ENCODE measurements around the gene VWA8.
"Not testable (repeated sequence)": the region's sequence is repeated elsewhere in the genome, so short reads cannot be mapped to it uniquely, and the experiment has no call there.

Gene VWA8

GRCh38 chr13:41809962-41810361 is 150.9 kb downstream of the VWA8 start:
- H3K27me3 Mint-ChIP-seq = no peaks in the 10 kb centered on the region
- CTCF ChIA-PET = no interaction called here
- no peak overlapping the region for H3K27ac Mint-ChIP-seq
- H3K36me3 Mint-ChIP-seq = peaks cover 44% of the 10 kb centered on the region
- DNase-seq = no peak
- H3K9me3 Mint-ChIP-seq = peaks cover 1% of the 10 kb centered on the region
- H3K4me1 Mint-ChIP-seq = peaks cover 11% of the 10 kb centered on the region
- no peak overlapping the region for H3K4me3 Mint-ChIP-seq

- CTCF ChIA-PET, DNase-seq, H3K27ac Mint-ChIP-seq, H3K4me3 Mint-ChIP-seq, H3K27me3 Mint-ChIP-seq, H3K4me1 Mint-ChIP-seq: not testable (repeated sequence)
- peaks cover 48% of the 10 kb centered on the region for H3K36me3 Mint-ChIP-seq
- H3K9me3 Mint-ChIP-seq = peaks cover 18% of the 10 kb centered on the region
Observed at GRCh38 chr13:41803445-41803735, 157.5 kb downstream of the VWA8 start.

- Mint-ChIP-seq H3K4me1 (peaks cover 3% of the 10 kb centered on the region), H3K4me3 (no peak overlapping the region), H3K27me3 (no peaks in the 10 kb centered on the region), H3K27ac (no peak overlapping the region), H3K9me3 (peaks cover 18% of the 10 kb centered on the region), H3K36me3 (peaks cover 45% of the 10 kb centered on the region)
- CTCF ChIA-PET = no interaction called here
- no peak for DNase-seq
Observed at GRCh38 chr13:41802684-41803444, 158.0 kb downstream of the VWA8 start.

GRCh38 chr13:41802043-41802683 is 158.7 kb downstream of the VWA8 start:
- H3K4me1 Mint-ChIP-seq = peaks cover 3% of the 10 kb centered on the region
- H3K9me3 Mint-ChIP-seq = peaks cover 18% of the 10 kb centered on the region
- CTCF ChIA-PET = no interaction called here
- H3K27ac Mint-ChIP-seq = no peak overlapping the region
- no peaks in the 10 kb centered on the region for H3K27me3 Mint-ChIP-seq
- no peak overlapping the region for H3K4me3 Mint-ChIP-seq
- DNase-seq = no peak
- H3K36me3 Mint-ChIP-seq = peaks cover 41% of the 10 kb centered on the region

- Mint-ChIP-seq H3K4me1 (no peaks in the 10 kb centered on the region), H3K36me3 (peaks cover 12% of the 10 kb centered on the region), H3K27me3 (no peaks in the 10 kb centered on the region), H3K27ac (no peak overlapping the region), H3K9me3 (no peaks in the 10 kb centered on the region), H3K4me3 (no peak overlapping the region)
- CTCF ChIA-PET = no interaction called here
- DNase-seq = no peak
Observed at GRCh38 chr13:41791056-41791455, 169.9 kb downstream of the VWA8 start.

GRCh38 chr13:41788552-41788951 is 172.4 kb downstream of the VWA8 start:
- H3K9me3 Mint-ChIP-seq = no peaks in the 10 kb centered on the region
- CTCF ChIA-PET = no interaction called here
- H3K27ac Mint-ChIP-seq = no peak overlapping the region
- H3K4me3 Mint-ChIP-seq = no peak overlapping the region
- H3K27me3 Mint-ChIP-seq = no peaks in the 10 kb centered on the region
- no peak for DNase-seq
- no peaks in the 10 kb centered on the region for H3K4me1 Mint-ChIP-seq
- no peaks in the 10 kb centered on the region for H3K36me3 Mint-ChIP-seq

GRCh38 chr13:41785402-41786172 is 175.3 kb downstream of the VWA8 start:
- Mint-ChIP-seq H3K36me3 (no peaks in the 10 kb centered on the region), H3K27ac (no peak overlapping the region), H3K9me3 (no peaks in the 10 kb centered on the region), H3K4me3 (no peak overlapping the region), H3K27me3 (no peaks in the 10 kb centered on the region), H3K4me1 (no peaks in the 10 kb centered on the region)
- no peak for DNase-seq
- CTCF ChIA-PET = interaction anchor here (0.7 kb wide), 1 partner anchor 72 kb away, joined by 3 read pairs; no protein-coding TSS in a partner anchor

GRCh38 chr13:41782086-41782485 is 178.8 kb downstream of the VWA8 start:
- H3K27ac Mint-ChIP-seq = no peak overlapping the region
- no peaks in the 10 kb centered on the region for H3K4me1 Mint-ChIP-seq
- H3K9me3 Mint-ChIP-seq = no peaks in the 10 kb centered on the region
- CTCF ChIA-PET = no interaction called here
- H3K27me3 Mint-ChIP-seq = no peaks in the 10 kb centered on the region
- no peak for DNase-seq
- no peak overlapping the region for H3K4me3 Mint-ChIP-seq
- H3K36me3 Mint-ChIP-seq = no peaks in the 10 kb centered on the region

- CTCF ChIA-PET = no interaction called here
- no peaks in the 10 kb centered on the region for H3K4me1 Mint-ChIP-seq
- H3K9me3 Mint-ChIP-seq = no peaks in the 10 kb centered on the region
- no peak for DNase-seq
- peaks cover under 1% of the 10 kb centered on the region for H3K36me3 Mint-ChIP-seq
- no peak overlapping the region for H3K4me3 Mint-ChIP-seq
- H3K27ac Mint-ChIP-seq = no peak overlapping the region
- no peaks in the 10 kb centered on the region for H3K27me3 Mint-ChIP-seq
Observed at GRCh38 chr13:41780715-41781706, 179.9 kb downstream of the VWA8 start.

GRCh38 chr13:41775251-41775650 is 185.7 kb downstream of the VWA8 start:
- Mint-ChIP-seq H3K4me3 (no peak overlapping the region), H3K27ac (no peak overlapping the region), H3K36me3 (peaks cover 6% of the 10 kb centered on the region), H3K27me3 (no peaks in the 10 kb centered on the region), H3K9me3 (no peaks in the 10 kb centered on the region), H3K4me1 (no peaks in the 10 kb centered on the region)
- CTCF ChIA-PET = no interaction called here
- DNase-seq = no peak

- Mint-ChIP-seq H3K4me1 (no peaks in the 10 kb centered on the region), H3K27me3 (no peaks in the 10 kb centered on the region), H3K27ac (no peak overlapping the region), H3K36me3 (peaks cover 6% of the 10 kb centered on the region), H3K4me3 (no peak overlapping the region), H3K9me3 (no peaks in the 10 kb centered on the region)
- DNase-seq = no peak
- CTCF ChIA-PET = no interaction called here
Observed at GRCh38 chr13:41774605-41775218, 186.2 kb downstream of the VWA8 start.

GRCh38 chr13:41767801-41768200 is 193.1 kb downstream of the VWA8 start:
- no peaks in the 10 kb centered on the region for H3K36me3 Mint-ChIP-seq
- H3K4me3 Mint-ChIP-seq = no peak overlapping the region
- DNase-seq = no peak
- no peak overlapping the region for H3K27ac Mint-ChIP-seq
- CTCF ChIA-PET = interaction anchor here (1.0 kb wide), 1 partner anchor 14 kb away, joined by 3 read pairs; no protein-coding TSS in a partner anchor
- peaks cover 16% of the 10 kb centered on the region for H3K4me1 Mint-ChIP-seq
- H3K27me3 Mint-ChIP-seq = no peaks in the 10 kb centered on the region
- no peaks in the 10 kb centered on the region for H3K9me3 Mint-ChIP-seq

- DNase-seq = no peak
- H3K4me1 Mint-ChIP-seq = peaks cover 16% of the 10 kb centered on the region
- H3K36me3 Mint-ChIP-seq = peaks cover 4% of the 10 kb centered on the region
- no peaks in the 10 kb centered on the region for H3K9me3 Mint-ChIP-seq
- H3K27ac Mint-ChIP-seq = no peak overlapping the region
- CTCF ChIA-PET = no interaction called here
- H3K27me3 Mint-ChIP-seq = no peaks in the 10 kb centered on the region
- no peak overlapping the region for H3K4me3 Mint-ChIP-seq
Observed at GRCh38 chr13:41766439-41766838, 194.5 kb downstream of the VWA8 start.

GRCh38 chr13:41765813-41766212 is 195.1 kb downstream of the VWA8 start:
- H3K9me3 Mint-ChIP-seq = no peaks in the 10 kb centered on the region
- CTCF ChIA-PET = no interaction called here
- H3K4me1 Mint-ChIP-seq = peaks cover 16% of the 10 kb centered on the region
- no peak for DNase-seq
- H3K27ac Mint-ChIP-seq = no peak overlapping the region
- no peak overlapping the region for H3K4me3 Mint-ChIP-seq
- H3K36me3 Mint-ChIP-seq = peaks cover 8% of the 10 kb centered on the region
- H3K27me3 Mint-ChIP-seq = no peaks in the 10 kb centered on the region

Data from activated naive CD4-positive, alpha-beta T cell treated with anti-CD3 and anti-CD28 coated beads, Interleukin-2, amount 10 ng/mL, durations not matched to agents 7 days and 5 days (primary cell).